ENCODE results near the gene UBE3D.
A peak's percentile ranks its signal among the peaks of the same experiment; 100 is the strongest.

- TF ChIP-seq CTCF (optimal IDR thresholded peaks at IDR 0.05 in 1 of 3, IDR thresholded peaks at IDR 0.05 in 1 of 3, conservative IDR thresholded peaks at IDR 0.05 in 1 of 3; ENCODE audit: extremely low read depth in 1 of 3, insufficient read depth in 2 of 3, low read length in 3 of 3) (peak; percentile 72 to 85 (median 84)), EZH2 (IDR thresholded peaks at IDR 0.05; ENCODE audit: low read length) (no peak)
Observed at GRCh38 chr6:83057705-83058321, 7.8 kb downstream of the UBE3D start.

All from keratinocyte (primary cell).